ENCODE measurements around the gene ZNF124. TPM values are rescaled to one million over a fixed set of nuclear protein-coding genes. Genes with fewer than 3 reads are reported as not detected.

The ZNF124 gene
- total RNA-seq, 2 donors from 2014 or later, result 10.2 to 22.6 TPM

DNA sequence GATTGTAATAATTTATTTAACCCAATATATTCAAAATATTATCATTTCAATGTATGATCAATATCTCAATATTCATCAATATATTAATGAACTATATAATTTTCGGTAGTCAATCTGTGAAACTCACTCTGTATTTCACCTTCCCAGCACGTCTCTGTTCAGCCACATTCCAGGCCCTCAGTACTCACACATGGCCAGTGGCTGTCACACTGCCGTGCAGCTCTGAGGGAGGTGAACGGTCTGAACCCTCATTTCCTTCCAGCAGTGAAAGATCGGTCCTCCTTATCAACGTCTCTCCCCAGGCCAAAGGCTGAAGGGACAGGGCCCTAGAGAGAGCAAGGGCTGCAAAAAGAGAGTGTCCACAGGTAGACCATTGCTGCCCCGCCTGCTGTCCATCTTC lies 39.5 kb upstream of the ZNF124 start:
- Histone ChIP-seq H3K9me3 (no peaks in the 10 kb centered on the region), H3K27me3 (no peaks in the 10 kb centered on the region), H3K27ac (peak overlapping the region; percentile 87 to 88), H3K36me3 (no peaks in the 10 kb centered on the region), H3K4me3 (no peak overlapping the region), H3K4me1 (peaks cover 0 to 11% of the 10 kb centered on the region in 2 donors)
- TF ChIP-seq, protein P1, sequence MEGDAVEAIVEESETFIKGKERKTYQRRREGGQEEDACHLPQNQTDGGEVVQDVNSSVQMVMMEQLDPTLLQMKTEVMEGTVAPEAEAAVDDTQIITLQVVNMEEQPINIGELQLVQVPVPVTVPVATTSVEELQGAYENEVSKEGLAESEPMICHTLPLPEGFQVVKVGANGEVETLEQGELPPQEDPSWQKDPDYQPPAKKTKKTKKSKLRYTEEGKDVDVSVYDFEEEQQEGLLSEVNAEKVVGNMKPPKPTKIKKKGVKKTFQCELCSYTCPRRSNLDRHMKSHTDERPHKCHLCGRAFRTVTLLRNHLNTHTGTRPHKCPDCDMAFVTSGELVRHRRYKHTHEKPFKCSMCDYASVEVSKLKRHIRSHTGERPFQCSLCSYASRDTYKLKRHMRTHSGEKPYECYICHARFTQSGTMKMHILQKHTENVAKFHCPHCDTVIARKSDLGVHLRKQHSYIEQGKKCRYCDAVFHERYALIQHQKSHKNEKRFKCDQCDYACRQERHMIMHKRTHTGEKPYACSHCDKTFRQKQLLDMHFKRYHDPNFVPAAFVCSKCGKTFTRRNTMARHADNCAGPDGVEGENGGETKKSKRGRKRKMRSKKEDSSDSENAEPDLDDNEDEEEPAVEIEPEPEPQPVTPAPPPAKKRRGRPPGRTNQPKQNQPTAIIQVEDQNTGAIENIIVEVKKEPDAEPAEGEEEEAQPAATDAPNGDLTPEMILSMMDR (IDR thresholded peaks at IDR 0.05), result no peak
- DNase-seq (ENCODE audit: low spot score), result no peak

DNA sequence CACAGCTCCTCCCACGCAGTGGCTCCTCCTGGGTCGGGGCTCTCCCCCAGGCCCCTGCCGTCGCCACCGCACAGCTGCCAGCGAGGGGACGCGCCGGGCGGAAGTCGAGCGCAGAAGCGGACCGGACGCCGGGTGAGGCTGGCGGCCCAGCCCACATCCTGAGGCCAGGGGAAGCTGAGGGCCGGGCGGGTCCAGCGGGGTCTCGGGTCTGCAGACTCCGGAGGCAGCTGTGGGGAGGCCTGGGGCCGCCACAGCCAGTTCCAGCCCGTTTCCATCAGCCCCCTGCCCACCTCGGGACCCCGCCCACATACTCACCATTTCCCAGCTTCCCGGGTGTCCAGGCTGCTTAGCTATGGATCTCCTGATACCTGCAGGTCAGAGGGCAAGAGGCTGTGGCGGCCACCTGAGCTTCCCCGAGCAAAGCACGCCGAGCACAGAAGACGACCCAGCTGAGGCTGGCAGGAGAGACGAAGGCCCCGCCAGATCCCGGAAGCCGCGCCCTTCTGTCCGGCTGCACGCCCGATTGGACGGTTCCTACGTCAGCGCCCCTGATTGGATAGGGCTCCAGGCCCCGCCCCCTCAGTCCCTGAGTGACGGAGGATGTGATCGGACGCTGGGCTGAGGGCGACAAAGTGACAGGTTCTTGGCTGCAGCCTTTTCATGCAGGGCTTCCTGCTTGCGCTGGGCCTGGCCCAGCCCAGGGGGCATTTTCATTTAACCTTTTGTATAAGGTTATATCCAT lies 38.7 kb upstream of the ZNF124 start:
- TF ChIP-seq, protein P1 (IDR thresholded peaks at IDR 0.05), result no peak
- DNase-seq (ENCODE audit: low spot score), result peak; percentile 98
- Histone ChIP-seq H3K4me3 (peak overlapping the region; percentile 94 to 97), H3K9me3 (no peaks in the 10 kb centered on the region), H3K27me3 (no peaks in the 10 kb centered on the region), H3K4me1 (peaks cover 0 to 11% of the 10 kb centered on the region in 2 donors), H3K27ac (peak overlapping the region; percentile 87 to 88), H3K36me3 (no peaks in the 10 kb centered on the region)

DNA sequence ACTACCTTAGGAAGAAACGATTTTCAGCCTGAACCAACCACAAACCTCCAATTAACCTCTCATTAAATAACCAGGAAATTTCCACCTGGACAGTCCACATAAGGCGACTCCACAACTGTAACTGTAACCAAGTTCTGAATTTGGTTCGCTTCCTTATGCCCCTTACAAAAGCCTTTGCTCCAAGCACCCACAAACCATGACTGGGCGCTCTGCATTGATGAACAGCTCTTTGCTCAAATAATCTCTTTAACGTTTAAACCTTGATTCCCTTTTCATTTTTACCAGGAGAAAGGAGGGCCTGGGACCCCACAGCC lies 38.2 kb upstream of the ZNF124 start:
- Histone ChIP-seq H3K4me1 (peaks cover 0 to 11% of the 10 kb centered on the region in 2 donors), H3K27ac (peak overlapping the region; percentile 87 to 88), H3K36me3 (no peaks in the 10 kb centered on the region), H3K9me3 (no peaks in the 10 kb centered on the region), H3K27me3 (no peaks in the 10 kb centered on the region), H3K4me3 (peak overlapping the region; percentile 94 to 97)
- DNase-seq (ENCODE audit: low spot score), result no peak
- TF ChIP-seq, protein P1 (IDR thresholded peaks at IDR 0.05), result no peak

DNA sequence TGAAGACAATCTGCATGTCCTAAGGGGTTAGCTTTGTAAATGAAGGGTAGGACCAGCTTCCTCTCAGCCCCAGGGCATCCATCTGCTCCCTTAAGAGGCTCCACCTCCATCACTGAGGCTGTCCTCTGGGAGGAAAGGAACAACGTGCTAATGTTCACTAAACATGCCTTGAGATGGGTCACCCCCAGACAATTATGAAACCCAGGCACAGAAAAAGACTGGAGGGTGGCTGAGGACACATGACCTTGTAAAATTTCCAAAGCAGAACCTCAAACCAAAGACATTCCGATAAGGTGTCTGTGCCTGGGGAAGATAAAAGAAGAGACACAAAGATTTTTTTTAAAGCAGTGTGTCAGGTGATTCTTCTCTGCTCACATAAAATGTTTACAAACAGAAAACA lies 37.6 kb upstream of the ZNF124 start:
- Histone ChIP-seq H3K27ac (no peak overlapping the region), H3K27me3 (no peaks in the 10 kb centered on the region), H3K36me3 (no peaks in the 10 kb centered on the region), H3K9me3 (no peaks in the 10 kb centered on the region), H3K4me3 (no peak overlapping the region), H3K4me1 (peaks cover 0 to 14% of the 10 kb centered on the region in 2 donors)
- TF ChIP-seq, protein P1 (IDR thresholded peaks at IDR 0.05), result no peak
- no peak for DNase-seq (ENCODE audit: low spot score)

DNA sequence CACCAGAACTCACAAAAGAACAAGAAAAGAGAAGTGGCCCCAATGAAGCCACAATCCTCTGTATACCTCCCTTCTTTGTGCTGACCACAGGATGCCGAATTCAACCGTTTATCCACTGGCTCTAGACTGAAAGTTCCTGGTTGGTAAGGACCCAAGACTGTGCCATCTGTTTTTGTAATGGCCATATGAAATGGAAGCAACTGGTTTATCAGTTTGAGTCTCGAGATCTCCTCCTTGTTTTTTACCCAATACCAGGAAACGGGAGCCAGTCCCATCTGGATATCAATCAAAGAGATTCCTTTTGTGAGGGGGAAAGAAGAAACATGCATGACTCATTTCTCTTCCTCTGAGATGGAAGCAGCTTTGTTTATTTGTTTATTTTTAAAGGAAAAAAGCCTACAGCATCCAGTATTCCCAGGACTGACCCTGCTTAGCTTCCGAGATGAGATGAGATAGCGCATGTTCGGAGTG lies 32.4 kb upstream of the ZNF124 start:
- H3K9me3 ChIP-seq, result no peaks in the 10 kb centered on the region
- H3K4me3 ChIP-seq, result no peak overlapping the region
- no peaks in the 10 kb centered on the region for H3K27me3 ChIP-seq
- DNase-seq (ENCODE audit: low spot score), result no peak
- peaks cover 0 to 8% of the 10 kb centered on the region in 2 donors for H3K4me1 ChIP-seq
- H3K36me3 ChIP-seq, result peaks cover 5% of the 10 kb centered on the region
- H3K27ac ChIP-seq, result no peak overlapping the region
- TF ChIP-seq, protein P1 (IDR thresholded peaks at IDR 0.05), result no peak

DNA sequence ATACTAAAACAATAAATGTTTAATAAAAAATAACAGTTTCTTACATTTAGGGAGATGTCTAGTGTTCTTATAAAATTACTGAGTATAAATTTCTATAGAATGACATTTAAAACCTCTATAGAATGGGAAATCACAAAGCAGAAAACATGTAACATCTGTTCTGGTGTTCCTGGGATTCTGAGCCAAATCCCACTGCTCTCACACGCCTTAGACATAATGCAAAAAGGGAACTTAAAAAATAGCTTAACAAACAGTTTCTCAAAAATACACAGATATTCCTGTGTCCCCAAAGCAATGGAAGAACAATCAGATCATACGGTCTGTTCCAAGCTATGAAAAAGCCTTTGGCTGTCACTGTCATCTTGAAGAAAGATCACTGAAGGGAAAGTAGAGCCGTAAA lies 27.0 kb upstream of the ZNF124 start:
- Histone ChIP-seq H3K4me3 (no peak overlapping the region), H3K27me3 (no peaks in the 10 kb centered on the region), H3K4me1 (no peaks in the 10 kb centered on the region), H3K27ac (no peak overlapping the region), H3K9me3 (peaks cover 0 to 10% of the 10 kb centered on the region in 2 donors), H3K36me3 (peaks cover 36% of the 10 kb centered on the region)
- TF ChIP-seq, protein P1 (IDR thresholded peaks at IDR 0.05), result no peak
- DNase-seq (ENCODE audit: low spot score), result no peak

Data from right atrium auricular region (tissue), 2 donors.